Measurements from ENCODE around the gene POLDIP3.

POLDIP3 gene

GRCh38 chr22:42614312-42615091 is at the start of gene POLDIP3:
Gene POLDIP3, minus strand, starts transcription at chr22:42614883. Its CDS starts 26 bp downstream, at chr22:42614857.
- peak; percentile 95 to 96 for DNase-seq

GRCh38 chr22:42661985-42662831 is 47.5 kb upstream of the POLDIP3 start:
- peak; percentile 55 to 59 for DNase-seq

GRCh38 chr22:42656578-42656977 is 41.9 kb upstream of the POLDIP3 start:
- DNase-seq: no peak

GRCh38 chr22:42655693-42656092 is 41.0 kb upstream of the POLDIP3 start:
- peak; percentile 28 to 50 for DNase-seq

- DNase-seq: no peak
Observed at GRCh38 chr22:42654436-42655073, 39.9 kb upstream of the POLDIP3 start.

GRCh38 chr22:42653999-42654398 is 39.3 kb upstream of the POLDIP3 start:
- DNase-seq: no peak

GRCh38 chr22:42651134-42651533 is 36.5 kb upstream of the POLDIP3 start:
- DNase-seq: no peak

- DNase-seq: peak; percentile 62 to 63
Observed at GRCh38 chr22:42649246-42650099, 34.8 kb upstream of the POLDIP3 start, which contains the start of gene CYB5R3. Gene CYB5R3, minus strand, starts transcription at chr22:42649392. Its CDS starts 77 bp downstream, at chr22:42649315.

GRCh38 chr22:42648368-42649245 is 33.9 kb upstream of the POLDIP3 start:
- DNase-seq: no peak

- no peak for DNase-seq
Observed at GRCh38 chr22:42648017-42648367, 33.3 kb upstream of the POLDIP3 start.

GRCh38 chr22:42646569-42647525 is 32.2 kb upstream of the POLDIP3 start:
- DNase-seq: no peak

GRCh38 chr22:42645938-42646568 is 31.4 kb upstream of the POLDIP3 start:
- no peak for DNase-seq

GRCh38 chr22:42645341-42645937 is 30.8 kb upstream of the POLDIP3 start:
- no peak for DNase-seq

GRCh38 chr22:42644422-42645340 is 30.0 kb upstream of the POLDIP3 start:
- DNase-seq: no peak

- no peak for DNase-seq
Observed at GRCh38 chr22:42643634-42644421, 29.1 kb upstream of the POLDIP3 start.

GRCh38 chr22:42642806-42643633 is 28.3 kb upstream of the POLDIP3 start:
- no peak for DNase-seq

All from NCI-H2081 (cell line).